Neural progenitor cell (in vitro differentiated cells): ENCODE data around the gene APBB2. TPM values are rescaled to one million over a fixed set of nuclear protein-coding genes. Genes with fewer than 3 reads are reported as not detected.

Experiments
- DNase-seq: peaks from one replicate; pipeline ENCODE4 v3.0.0-alpha.2; 2016; ENCODE audit warnings: low spot score
- H2AFZ ChIP-seq: fragments of 200-600 bp; sonication (generic); replicated peaks from 2 replicates; pipeline ENCODE4 v1.6.1; 2016; ENCODE audit warnings: antibody characterized with exemption
- H3F3A ChIP-seq: fragments of 200-600 bp; sonication (generic); 2 replicates; pipeline ENCODE4 v1.6.1; 2016; ENCODE audit warnings: antibody characterized with exemption, low read depth
- H3K27ac ChIP-seq: fragments of 200-600 bp; sonication (generic); 2 replicates; pipeline ENCODE4 v1.5.1; 2016; ENCODE audit warnings: mild to moderate bottlenecking
- H3K27me3 ChIP-seq: fragments of 200-600 bp; sonication (generic); 2 replicates; pipeline ENCODE4 v1.6.1; 2016; ENCODE audit warnings: mild to moderate bottlenecking, moderate library complexity
- H3K36me3 ChIP-seq: fragments of 200-600 bp; sonication (generic); 2 replicates; pipeline ENCODE4 v1.5.1; 2016
- H3K4me1 ChIP-seq: fragments of 200-600 bp; sonication (generic); 2 replicates; pipeline ENCODE4 v1.6.1; 2016; ENCODE audit warnings: mixed run types
- H3K4me2 ChIP-seq: fragments of 200-600 bp; sonication (generic); 2 replicates; pipeline ENCODE4 v1.6.1; 2016
- H3K4me3 ChIP-seq: fragments of 200-600 bp; sonication (generic); 2 replicates; pipeline ENCODE4 v1.5.1; 2016
- H3K79me2 ChIP-seq: fragments of 200-600 bp; sonication (generic); 2 replicates; pipeline ENCODE4 v1.6.1; 2016; ENCODE audit warnings: low read depth
- H3K9ac ChIP-seq: fragments of 200-600 bp; sonication (generic); 2 replicates; pipeline ENCODE4 v1.6.1; 2016
- H3K9me3 ChIP-seq: fragments of 200-600 bp; sonication (generic); 2 replicates; pipeline ENCODE4 v1.5.1; 2016; ENCODE audit warnings: low read depth
- H4K20me1 ChIP-seq: fragments of 200-600 bp; sonication (generic); 2 replicates; pipeline ENCODE4 v1.6.1; 2016; ENCODE audit warnings: low read depth
- H3K27ac Mint-ChIP-seq: 3 replicates; pipeline ENCODE4 v1.8.0; 2021; ENCODE audit warnings: mixed read lengths
- H3K27me3 Mint-ChIP-seq: 2 replicates; pipeline ENCODE4 v1.8.0; 2022; ENCODE audit warnings: low read depth, mild to moderate bottlenecking, inconsistent platforms, moderate library complexity, mixed read lengths; ENCODE audit not compliant: insufficient read depth
- H3K36me3 Mint-ChIP-seq: 3 replicates; pipeline ENCODE4 v1.8.0; 2021; ENCODE audit warnings: mixed read lengths
- H3K4me1 Mint-ChIP-seq: 3 replicates; pipeline ENCODE4 v1.8.0; 2021; ENCODE audit warnings: mixed read lengths
- H3K4me3 Mint-ChIP-seq: 3 replicates; pipeline ENCODE4 v1.8.0; 2021; ENCODE audit warnings: mild to moderate bottlenecking, moderate library complexity, mixed read lengths
- H3K9me3 Mint-ChIP-seq: 3 replicates; pipeline ENCODE4 v1.8.0; 2020; ENCODE audit warnings: mixed read lengths
- EZH2 ChIP-seq: fragments of 200-600 bp; sonication (generic); IDR thresholded peaks from 2 replicates; pipeline ENCODE4 v1.6.1; 2017; ENCODE audit warnings: antibody characterized with exemption, mild to moderate bottlenecking, moderate library complexity
- EZH2phosphoT487 ChIP-seq: fragments of 200-600 bp; sonication (generic); IDR thresholded peaks from 2 replicates; pipeline ENCODE4 v1.6.1; 2017; ENCODE audit warnings: antibody characterized with exemption
- total RNA-seq: library from RNA; depleted of rRNA; stranded (reverse); fragments of >200 nt; gene quantifications from 2 replicates; pipeline ENCODE4 v1.2.3, GENCODE V29; 2015; ENCODE audit warnings: low replicate concordance
- TF ChIP-seq, protein P1 (sequence below): fragments of 200-600 bp; sonication (generic); IDR thresholded peaks from 2 replicates; pipeline ENCODE4 v1.5.1; 2017; ENCODE audit warnings: antibody characterized with exemption, mild to moderate bottlenecking

The APBB2 gene
- total RNA-seq, 1 donor from 2014 or later = 83.2 TPM

DNA sequence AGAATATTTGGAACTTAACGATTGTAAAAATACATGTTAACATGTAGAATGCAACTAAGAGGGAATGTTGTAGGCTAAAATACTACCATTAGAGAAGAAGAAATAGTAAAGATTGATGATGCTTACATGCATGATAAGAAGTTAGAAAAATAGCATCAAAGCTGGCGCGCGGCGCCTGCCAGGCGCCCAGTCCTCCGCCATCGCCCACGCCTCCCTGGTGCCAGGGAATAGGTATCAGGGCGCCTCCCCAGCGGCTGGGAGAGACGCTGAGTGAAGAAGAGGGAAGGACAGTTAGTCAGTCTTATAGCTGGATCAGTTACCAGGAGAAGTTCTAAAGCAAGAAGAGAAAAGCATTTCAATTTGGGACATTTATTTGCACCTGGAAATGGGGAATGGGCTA is 428.6 kb downstream of the APBB2 start:
- H3K4me1 Mint-ChIP-seq = no peaks in the 10 kb centered on the region
- H3K4me3 ChIP-seq = no peak overlapping the region
- peaks cover 2% of the 10 kb centered on the region for H3K36me3 Mint-ChIP-seq
- no peaks in the 10 kb centered on the region for H3K4me1 ChIP-seq
- DNase-seq = no peak
- no peaks in the 10 kb centered on the region for H4K20me1 ChIP-seq
- peaks cover 12% of the 10 kb centered on the region for H3K36me3 ChIP-seq
- no peaks in the 10 kb centered on the region for H3K9me3 ChIP-seq
- H3K27ac ChIP-seq = no peak overlapping the region
- no peaks in the 10 kb centered on the region for H3F3A ChIP-seq
- no peak overlapping the region for H3K27ac Mint-ChIP-seq
- no peaks in the 10 kb centered on the region for H3K79me2 ChIP-seq
- H3K27me3 Mint-ChIP-seq = no peaks in the 10 kb centered on the region
- no peaks in the 10 kb centered on the region for H3K9me3 Mint-ChIP-seq
- no peak overlapping the region for H3K4me2 ChIP-seq
- no peak overlapping the region for H3K9ac ChIP-seq
- TF ChIP-seq, protein P1, sequence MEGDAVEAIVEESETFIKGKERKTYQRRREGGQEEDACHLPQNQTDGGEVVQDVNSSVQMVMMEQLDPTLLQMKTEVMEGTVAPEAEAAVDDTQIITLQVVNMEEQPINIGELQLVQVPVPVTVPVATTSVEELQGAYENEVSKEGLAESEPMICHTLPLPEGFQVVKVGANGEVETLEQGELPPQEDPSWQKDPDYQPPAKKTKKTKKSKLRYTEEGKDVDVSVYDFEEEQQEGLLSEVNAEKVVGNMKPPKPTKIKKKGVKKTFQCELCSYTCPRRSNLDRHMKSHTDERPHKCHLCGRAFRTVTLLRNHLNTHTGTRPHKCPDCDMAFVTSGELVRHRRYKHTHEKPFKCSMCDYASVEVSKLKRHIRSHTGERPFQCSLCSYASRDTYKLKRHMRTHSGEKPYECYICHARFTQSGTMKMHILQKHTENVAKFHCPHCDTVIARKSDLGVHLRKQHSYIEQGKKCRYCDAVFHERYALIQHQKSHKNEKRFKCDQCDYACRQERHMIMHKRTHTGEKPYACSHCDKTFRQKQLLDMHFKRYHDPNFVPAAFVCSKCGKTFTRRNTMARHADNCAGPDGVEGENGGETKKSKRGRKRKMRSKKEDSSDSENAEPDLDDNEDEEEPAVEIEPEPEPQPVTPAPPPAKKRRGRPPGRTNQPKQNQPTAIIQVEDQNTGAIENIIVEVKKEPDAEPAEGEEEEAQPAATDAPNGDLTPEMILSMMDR = no peak
- TF ChIP-seq EZH2phosphoT487 = no peak
- no peak for TF ChIP-seq EZH2
- no peak overlapping the region for H2AFZ ChIP-seq
- no peaks in the 10 kb centered on the region for H3K27me3 ChIP-seq
- H3K4me3 Mint-ChIP-seq = no peak overlapping the region

DNA sequence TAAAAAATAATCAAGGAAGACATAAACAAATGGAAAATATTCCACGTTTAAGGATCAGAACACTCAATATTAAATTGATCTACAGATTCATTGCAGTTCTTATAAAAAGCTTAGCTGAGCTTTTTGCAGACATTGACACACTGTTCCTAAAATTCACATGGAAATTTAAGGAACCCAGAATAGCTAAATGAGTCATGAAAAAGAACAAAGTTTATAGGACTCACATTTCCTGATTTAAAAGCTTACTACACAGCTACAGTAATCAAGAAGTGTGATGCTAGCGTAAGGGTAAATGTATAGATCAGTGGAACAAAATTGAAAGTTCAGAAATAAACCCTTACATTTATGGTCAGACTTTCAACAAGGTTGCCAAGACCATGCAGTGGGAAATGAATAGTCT is 431.5 kb downstream of the APBB2 start:
- no peak for DNase-seq
- Mint-ChIP-seq H3K27me3 (peaks cover 4% of the 10 kb centered on the region), H3K9me3 (peaks cover 6% of the 10 kb centered on the region), H3K36me3 (peaks cover 6% of the 10 kb centered on the region), H3K27ac (no peak overlapping the region), H3K4me1 (no peaks in the 10 kb centered on the region), H3K4me3 (no peak overlapping the region)
- no peak overlapping the region for H3K9ac ChIP-seq
- H3K4me1 ChIP-seq = no peaks in the 10 kb centered on the region
- no peaks in the 10 kb centered on the region for H3K9me3 ChIP-seq
- no peak overlapping the region for H3K4me2 ChIP-seq
- H3K27ac ChIP-seq = no peak overlapping the region
- H3K27me3 ChIP-seq = no peaks in the 10 kb centered on the region
- H3K4me3 ChIP-seq = no peak overlapping the region
- no peak overlapping the region for H2AFZ ChIP-seq
- no peaks in the 10 kb centered on the region for H3K79me2 ChIP-seq
- H3K36me3 ChIP-seq = peaks cover 12% of the 10 kb centered on the region
- no peaks in the 10 kb centered on the region for H3F3A ChIP-seq
- no peaks in the 10 kb centered on the region for H4K20me1 ChIP-seq
- TF ChIP-seq, protein P1 = no peak
- TF ChIP-seq EZH2 (no peak), EZH2phosphoT487 (no peak)

DNA sequence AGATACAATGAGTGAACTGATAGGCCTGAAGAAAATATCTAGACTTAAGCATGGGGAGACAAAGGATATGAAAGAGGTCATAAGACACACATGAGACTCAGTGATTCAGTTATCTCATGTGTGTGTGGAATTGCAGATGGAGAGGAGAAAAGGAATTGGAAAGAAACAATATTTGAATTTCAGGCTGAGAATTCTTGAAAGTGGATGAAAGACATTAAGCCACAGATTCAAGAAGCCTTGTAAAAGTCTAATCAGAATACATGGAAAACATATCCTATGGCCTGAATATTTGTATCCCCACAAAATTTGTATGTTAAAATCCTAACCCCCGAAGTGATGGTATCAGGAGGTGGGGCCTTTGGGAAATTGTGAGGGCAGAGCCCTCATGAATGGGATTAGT is 436.3 kb downstream of the APBB2 start:
- Mint-ChIP-seq H3K4me3 (no peak overlapping the region), H3K27me3 (peaks cover 4% of the 10 kb centered on the region)

DNA sequence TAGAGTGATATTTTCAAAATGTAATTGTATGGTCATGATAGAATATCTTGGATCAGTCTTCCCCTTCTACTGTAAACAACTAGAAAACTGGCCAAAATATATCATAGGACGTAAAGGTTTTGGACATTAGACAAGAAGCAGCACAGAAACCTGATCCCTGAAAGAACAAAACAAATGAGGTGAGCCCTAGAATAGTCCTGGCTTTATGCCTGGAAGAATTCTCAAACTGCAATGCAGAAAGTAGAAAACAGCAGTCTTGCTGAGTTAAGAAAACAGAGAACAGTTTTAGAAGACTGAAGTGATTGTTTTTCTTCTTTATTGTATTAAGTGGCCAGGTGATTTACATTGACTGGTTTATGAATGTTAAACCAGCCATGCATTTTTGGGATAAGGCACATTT is 445.1 kb downstream of the APBB2 start:
- H3K4me3 Mint-ChIP-seq = no peak overlapping the region
- peaks cover 2% of the 10 kb centered on the region for H3K27me3 Mint-ChIP-seq
- H2AFZ ChIP-seq = no peak overlapping the region
- H4K20me1 ChIP-seq = no peaks in the 10 kb centered on the region
- no peak overlapping the region for H3K27ac Mint-ChIP-seq
- H3K36me3 Mint-ChIP-seq = peaks cover 13% of the 10 kb centered on the region
- H3K9me3 Mint-ChIP-seq = peaks cover 4% of the 10 kb centered on the region
- no peak for DNase-seq
- H3K4me3 ChIP-seq = no peak overlapping the region
- H3K4me2 ChIP-seq = no peak overlapping the region
- H3K9me3 ChIP-seq = no peaks in the 10 kb centered on the region
- no peaks in the 10 kb centered on the region for H3K4me1 ChIP-seq
- H3K4me1 Mint-ChIP-seq = no peaks in the 10 kb centered on the region
- H3K79me2 ChIP-seq = no peaks in the 10 kb centered on the region
- no peak overlapping the region for H3K9ac ChIP-seq
- no peak overlapping the region for H3K27ac ChIP-seq
- TF ChIP-seq EZH2phosphoT487 (no peak), EZH2 (no peak)
- TF ChIP-seq, protein P1 = no peak
- no peaks in the 10 kb centered on the region for H3K27me3 ChIP-seq
- H3F3A ChIP-seq = no peaks in the 10 kb centered on the region
- peaks cover 5% of the 10 kb centered on the region for H3K36me3 ChIP-seq

More for the DNA sequence above, 436.3 kb downstream of the APBB2 start:
- Histone ChIP-seq H3K79me2 (no peaks in the 10 kb centered on the region), H3K4me2 (no peak overlapping the region), H3K27me3 (no peaks in the 10 kb centered on the region), H3K36me3 (peaks cover 22% of the 10 kb centered on the region), H3K9ac (no peak overlapping the region), H4K20me1 (no peaks in the 10 kb centered on the region), H3F3A (no peaks in the 10 kb centered on the region), H3K9me3 (no peaks in the 10 kb centered on the region), H3K4me1 (no peaks in the 10 kb centered on the region), H3K27ac (no peak overlapping the region), H3K4me3 (no peak overlapping the region), H2AFZ (no peak overlapping the region)
- Mint-ChIP-seq H3K27ac (no peak overlapping the region), H3K9me3 (peaks cover 12% of the 10 kb centered on the region), H3K36me3 (peaks cover 10% of the 10 kb centered on the region), H3K4me1 (no peaks in the 10 kb centered on the region)
- DNase-seq = no peak
- TF ChIP-seq EZH2 = no peak
- TF ChIP-seq EZH2phosphoT487 = no peak
